HG03095 (cell line): ENCODE results near the gene TCF7L1.
"Not testable (repeated sequence)": the region's sequence is repeated elsewhere in the genome, so short reads cannot be mapped to it uniquely, and the experiment has no call there.

Source experiments
- ATAC-seq: cut with Tn5 transposase; IDR thresholded peaks from one replicate; pipeline ENCODE4 v1.9.1; 2021; ENCODE audit warnings: moderate library complexity; ENCODE audit not compliant: unreplicated experiment

The TCF7L1 gene

GRCh38 chr2:85130407-85130806 lies 2.8 kb upstream of the TCF7L1 start:
- ATAC-seq = no peak

DNA sequence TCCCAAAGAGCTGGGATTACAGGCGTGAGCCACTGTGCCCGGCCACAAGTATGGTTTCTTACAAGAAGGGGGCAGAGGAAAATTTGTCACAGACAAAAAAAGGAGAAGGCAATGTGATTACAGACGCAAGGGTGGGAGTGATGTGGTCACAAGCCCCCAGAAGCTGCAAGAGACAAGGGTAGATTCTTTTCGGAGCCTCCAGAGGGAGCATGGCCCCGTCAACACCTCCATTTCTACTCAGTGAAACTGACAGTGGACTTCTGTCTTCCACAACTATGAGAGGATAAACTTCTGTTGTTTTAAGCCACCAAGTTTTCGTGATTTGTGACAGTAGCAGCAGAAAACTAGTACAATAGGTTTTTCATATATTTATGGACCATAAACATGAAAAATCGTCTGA lies 2.1 kb upstream of the TCF7L1 start:
- ATAC-seq = no peak

- no peak for ATAC-seq
Observed at GRCh38 chr2:85132397-85132796, 795 bp upstream of the TCF7L1 start.

DNA sequence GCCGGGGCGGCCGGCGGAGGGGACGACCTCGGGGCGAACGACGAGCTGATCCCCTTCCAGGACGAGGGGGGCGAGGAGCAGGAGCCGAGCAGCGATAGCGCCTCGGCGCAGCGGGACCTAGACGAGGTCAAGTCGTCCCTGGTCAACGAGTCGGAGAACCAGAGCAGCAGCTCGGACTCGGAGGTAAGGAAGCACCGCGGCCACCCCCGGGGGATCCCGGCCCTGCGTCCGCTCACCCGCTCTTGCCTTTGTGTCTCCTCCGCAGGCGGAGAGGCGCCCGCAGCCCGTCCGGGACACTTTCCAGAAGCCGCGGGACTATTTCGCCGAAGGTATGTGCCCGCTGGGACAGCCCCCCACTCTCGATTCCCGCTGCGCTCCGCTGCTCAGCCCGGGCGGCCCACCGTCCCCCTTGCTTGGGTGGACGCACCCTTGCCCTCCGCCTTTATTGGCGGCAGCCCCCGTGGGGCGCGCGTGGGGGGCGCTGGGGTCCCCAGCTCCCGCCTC lies 611 bp downstream of the TCF7L1 start:
- ATAC-seq = no peak

GRCh38 chr2:85134255-85134895 lies 1.2 kb downstream of the TCF7L1 start:
- ATAC-seq = no peak

DNA sequence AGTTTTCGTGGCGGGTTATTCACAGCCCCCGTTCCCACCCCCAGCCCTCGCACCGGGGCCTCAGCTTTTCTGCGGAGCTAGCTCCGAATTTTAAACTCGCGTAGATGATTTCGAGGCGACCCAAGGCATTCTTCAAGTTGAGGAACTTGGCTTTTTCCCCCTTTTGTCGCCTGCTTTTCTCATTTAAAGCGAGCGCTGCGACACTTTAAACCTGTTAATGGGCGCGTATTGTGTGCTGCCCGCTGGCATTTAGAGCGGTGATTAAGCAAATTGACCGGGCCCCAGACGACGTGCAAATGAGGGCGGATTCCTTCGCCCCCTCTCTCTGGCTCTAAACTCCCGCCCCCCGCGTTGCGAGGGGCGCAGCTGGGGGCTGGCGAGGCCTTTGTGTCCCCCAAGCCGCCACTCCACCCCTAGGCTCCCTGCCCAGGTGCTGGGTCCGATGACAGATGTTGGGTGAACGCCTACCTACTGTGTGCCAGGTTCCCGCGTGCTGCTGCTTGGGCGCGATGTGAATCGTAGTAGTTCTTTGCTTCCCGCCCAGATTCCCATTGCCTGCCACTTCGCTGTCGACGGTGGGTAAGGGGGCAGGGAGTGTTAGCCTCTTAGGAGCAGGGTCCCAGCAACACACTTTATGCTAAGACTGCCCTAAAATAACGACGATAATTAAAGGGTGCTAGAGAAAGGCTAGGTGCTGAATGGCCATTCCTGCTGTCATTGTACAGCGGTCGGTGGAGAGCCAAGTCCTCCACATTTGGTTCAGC lies 1.9 kb downstream of the TCF7L1 start:
- no peak for ATAC-seq

- no peak for ATAC-seq
Observed at GRCh38 chr2:85135660-85135914, 2.4 kb downstream of the TCF7L1 start.

DNA sequence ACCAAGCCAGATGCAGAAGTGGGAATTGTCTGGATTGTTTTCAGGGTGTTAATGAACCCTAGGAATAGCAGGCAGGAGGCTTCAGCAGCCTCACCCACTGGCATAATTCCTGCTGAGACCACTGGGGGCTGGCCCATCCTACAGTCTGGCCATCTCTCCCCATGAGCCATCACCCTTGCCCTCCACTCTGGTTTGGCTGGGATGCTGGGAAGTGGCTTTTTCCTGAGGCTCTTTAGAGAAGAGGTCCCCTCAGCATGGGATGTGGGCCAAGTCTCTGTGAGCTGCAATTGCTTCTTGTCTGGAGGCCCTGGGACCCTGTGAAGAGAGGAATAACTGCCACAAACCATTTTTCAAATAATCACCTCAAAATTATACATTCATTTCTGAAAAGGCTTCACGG lies 4.0 kb downstream of the TCF7L1 start:
- ATAC-seq = no peak

GRCh38 chr2:85143463-85144082 lies 10.4 kb downstream of the TCF7L1 start:
- ATAC-seq = no peak

GRCh38 chr2:85145116-85145820 lies 12.1 kb downstream of the TCF7L1 start:
- ATAC-seq = no peak

- ATAC-seq = no peak
Observed at GRCh38 chr2:85148190-85148589, 15.0 kb downstream of the TCF7L1 start.

DNA sequence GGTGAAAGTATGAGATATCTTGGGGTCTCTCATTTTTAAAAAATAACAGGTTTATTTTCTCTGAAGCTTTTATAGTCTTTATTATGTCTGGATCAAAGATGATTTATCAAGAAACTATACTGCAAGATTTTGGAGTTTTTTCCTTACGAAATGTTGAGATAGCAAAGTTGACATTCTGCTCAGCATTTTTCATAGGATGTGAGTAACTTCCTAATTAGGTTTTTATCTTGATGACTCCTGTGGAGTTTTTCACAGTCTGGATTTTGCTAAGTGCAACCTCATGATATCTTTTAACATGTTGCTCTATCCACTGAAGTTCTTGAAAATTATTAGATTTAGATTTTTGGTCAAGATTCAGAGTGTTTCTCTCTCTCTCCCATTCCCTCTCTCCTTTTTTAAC lies 17.8 kb downstream of the TCF7L1 start:
- ATAC-seq = no peak

DNA sequence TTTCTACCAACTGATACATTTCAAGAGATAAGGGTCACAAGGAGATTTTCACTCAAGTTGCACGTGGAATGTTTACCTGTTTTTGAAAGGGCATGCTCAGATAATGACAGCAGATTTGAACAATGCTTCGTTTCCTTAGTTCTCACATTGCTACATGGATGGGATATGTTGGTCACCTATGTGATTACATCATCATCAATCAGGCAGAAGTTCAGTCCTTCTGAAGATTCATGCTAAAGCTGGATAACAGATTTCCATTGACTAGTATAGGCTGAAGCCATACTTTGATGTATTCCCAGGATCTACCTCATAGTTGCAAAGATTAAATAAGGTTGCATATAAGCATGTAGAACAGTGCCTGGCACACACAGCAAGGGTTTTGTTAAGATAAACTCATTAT lies 19.7 kb downstream of the TCF7L1 start:
- no peak for ATAC-seq

DNA sequence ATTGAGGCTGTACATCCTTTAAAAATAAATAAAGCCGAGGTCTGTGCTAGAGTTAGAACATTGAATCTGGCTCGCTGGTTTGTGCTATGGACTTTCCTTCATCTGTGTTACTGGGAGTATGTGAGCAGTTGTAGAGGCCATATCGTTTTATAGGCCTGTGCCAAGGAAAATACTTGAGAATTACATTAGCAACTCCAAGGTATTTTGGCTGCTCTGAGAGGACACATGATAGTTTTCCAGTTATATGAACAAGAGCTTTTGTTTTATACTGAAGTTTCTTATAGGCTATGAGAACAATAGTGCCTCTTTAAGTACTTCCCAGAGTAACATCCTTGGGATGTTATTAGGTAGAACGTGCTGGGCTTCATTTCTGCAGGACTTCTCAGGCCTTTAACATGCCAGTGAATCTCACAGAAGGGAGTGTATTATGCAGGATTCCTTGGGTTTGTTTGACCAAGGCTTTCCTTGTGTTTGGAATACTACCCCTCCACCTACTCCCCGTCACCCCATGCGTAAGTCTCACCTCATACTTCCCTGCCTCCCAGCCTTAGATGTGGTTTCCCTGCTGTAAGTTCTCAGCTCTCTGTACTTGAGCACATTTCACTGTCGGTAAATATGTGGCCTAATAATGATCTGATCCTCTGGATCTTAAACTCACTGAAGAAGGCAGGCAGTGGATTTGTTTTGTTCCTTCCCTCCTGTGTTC lies 21.0 kb downstream of the TCF7L1 start:
- ATAC-seq = no peak

- not testable (repeated sequence) for ATAC-seq
Observed at GRCh38 chr2:85155082-85155481, 21.9 kb downstream of the TCF7L1 start.

- no peak for ATAC-seq
Observed at GRCh38 chr2:85156153-85156552, 23.0 kb downstream of the TCF7L1 start.

DNA sequence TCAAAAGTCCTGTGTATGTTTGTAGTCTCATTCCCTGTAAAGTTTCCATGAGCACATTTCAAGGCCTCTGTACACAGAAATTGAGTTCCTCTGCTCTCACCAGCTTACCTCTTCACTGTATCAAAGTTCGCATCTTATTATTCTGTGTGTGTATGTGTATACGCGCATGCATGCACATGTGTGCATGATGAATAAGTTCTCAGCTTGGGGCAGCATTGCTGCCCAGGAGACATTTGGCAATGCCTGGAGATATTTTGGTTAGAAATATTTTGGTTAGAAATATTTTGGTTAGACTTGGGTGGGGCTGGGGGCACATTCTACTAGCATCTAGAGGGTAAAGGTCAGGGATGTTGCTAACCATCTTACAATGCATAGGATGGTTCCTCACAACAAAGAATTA lies 23.4 kb downstream of the TCF7L1 start:
- ATAC-seq = no peak

GRCh38 chr2:85157345-85157744 lies 24.2 kb downstream of the TCF7L1 start:
- ATAC-seq = no peak

DNA sequence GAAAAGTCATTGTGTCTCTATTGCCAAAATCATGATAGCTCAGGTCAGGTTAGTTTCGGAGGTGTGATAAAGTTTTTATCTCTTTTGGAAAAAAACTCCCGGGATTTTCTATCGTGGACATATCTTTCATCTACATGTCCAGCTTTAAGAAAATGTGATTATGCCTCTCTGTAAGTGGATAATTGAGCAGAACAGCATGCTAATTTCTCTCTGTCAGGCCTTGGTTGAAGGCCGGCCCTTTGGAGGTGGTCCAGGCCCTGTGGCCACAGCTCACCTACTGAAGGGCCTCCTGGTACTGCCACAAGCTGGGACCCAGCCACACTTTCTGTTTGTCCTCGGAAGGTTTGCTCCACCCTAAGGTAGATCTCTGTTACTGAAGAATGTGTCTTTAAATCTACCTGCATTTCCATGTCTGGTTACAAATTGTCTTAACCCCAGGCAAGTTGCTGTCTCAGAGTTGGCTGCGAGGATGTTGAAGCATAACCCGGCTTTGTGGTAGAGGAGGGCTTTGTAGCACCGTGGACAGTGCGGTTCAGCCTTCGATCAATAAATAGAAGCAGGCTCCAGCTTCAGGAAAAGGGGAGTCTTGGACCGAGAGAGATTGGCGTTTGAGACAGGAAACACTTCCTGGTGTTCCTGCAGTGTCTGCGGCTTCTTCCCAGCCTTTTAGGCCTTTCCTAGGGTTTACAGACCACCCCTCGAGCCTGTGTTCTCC lies 25.5 kb downstream of the TCF7L1 start:
- no peak for ATAC-seq

DNA sequence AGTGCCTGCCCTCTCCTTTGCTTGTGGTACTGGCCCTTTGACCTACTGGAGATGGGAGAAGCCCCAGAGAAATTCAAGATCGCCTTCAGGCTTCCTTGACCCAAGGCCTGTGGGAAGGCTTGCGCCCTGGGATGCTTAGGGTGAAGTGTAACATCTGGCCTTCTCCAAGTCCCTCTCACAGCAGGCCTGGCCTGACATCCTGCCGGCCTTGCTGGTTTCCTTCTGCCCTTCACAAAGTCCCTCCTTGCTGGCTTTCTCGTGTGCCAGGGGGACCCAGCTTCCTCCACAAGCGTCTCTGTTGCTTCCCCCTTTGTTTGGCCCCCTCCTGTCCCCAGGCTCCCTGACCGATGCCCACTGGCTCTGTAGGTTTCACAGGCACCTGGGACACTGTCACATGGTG lies 26.4 kb downstream of the TCF7L1 start:
- ATAC-seq = no peak
